ENCODE results near the gene KCNC3. TPM values are rescaled to one million over a fixed set of nuclear protein-coding genes. Genes with fewer than 3 reads are reported as not detected.
"Not testable (repeated sequence)": the region's sequence is repeated elsewhere in the genome, so short reads cannot be mapped to it uniquely, and the experiment has no call there.

The KCNC3 gene
- total RNA-seq, 1 donor from 2014 or later: 19.8 TPM

DNA sequence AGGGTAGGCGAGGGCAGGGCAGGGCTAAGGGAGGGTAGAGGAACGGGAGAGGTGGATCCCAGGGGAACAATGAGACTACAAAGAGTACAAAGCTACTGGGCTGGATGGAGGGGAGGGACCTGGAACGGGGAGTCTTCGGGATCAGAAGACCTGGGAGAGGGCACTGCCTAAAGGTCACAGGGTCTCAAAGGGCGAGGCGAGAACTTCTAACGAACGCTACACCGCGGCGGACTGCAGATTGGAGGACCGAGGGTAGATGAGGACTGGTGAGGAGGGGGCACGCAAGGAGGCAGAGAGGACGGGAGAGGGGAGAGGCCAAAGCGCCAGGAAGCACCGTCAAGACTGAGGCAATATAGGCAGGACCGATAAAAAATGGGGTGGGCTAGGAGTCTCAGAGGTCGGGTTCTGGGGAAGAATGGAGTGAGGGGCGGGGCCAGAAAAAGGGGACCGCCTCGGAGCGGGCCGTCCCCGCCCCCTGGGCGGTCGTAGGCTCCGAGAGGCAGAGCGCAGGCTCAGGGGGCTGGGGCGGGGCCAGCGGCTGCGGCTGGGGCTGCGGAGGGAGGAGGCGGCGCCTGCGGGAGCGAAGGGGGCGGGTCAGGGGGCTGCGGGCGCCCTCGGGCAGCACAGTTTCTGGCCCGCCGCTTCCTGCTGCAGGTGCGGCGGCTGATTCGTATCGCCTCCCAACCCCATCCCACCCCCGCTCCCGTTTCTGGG, 1.3 kb upstream of the KCNC3 start:
- Mint-ChIP-seq H3K36me3 (ENCODE audit: insufficient read depth) (peaks cover 6% of the 10 kb centered on the region), H3K27me3 (peaks cover 27% of the 10 kb centered on the region), H3K27ac (peak overlapping the region; percentile 95), H3K4me1 (ENCODE audit: low read depth) (peaks cover 45% of the 10 kb centered on the region), H3K4me3 (ENCODE audit: low read depth) (peak overlapping the region; percentile 79), H3K9me3 (ENCODE audit: low read depth) (peaks cover 9% of the 10 kb centered on the region)
- peak; percentile 87 for DNase-seq (ENCODE audit: low spot score, unreplicated experiment)
- TF ChIP-seq, protein P1, sequence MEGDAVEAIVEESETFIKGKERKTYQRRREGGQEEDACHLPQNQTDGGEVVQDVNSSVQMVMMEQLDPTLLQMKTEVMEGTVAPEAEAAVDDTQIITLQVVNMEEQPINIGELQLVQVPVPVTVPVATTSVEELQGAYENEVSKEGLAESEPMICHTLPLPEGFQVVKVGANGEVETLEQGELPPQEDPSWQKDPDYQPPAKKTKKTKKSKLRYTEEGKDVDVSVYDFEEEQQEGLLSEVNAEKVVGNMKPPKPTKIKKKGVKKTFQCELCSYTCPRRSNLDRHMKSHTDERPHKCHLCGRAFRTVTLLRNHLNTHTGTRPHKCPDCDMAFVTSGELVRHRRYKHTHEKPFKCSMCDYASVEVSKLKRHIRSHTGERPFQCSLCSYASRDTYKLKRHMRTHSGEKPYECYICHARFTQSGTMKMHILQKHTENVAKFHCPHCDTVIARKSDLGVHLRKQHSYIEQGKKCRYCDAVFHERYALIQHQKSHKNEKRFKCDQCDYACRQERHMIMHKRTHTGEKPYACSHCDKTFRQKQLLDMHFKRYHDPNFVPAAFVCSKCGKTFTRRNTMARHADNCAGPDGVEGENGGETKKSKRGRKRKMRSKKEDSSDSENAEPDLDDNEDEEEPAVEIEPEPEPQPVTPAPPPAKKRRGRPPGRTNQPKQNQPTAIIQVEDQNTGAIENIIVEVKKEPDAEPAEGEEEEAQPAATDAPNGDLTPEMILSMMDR (IDR thresholded peaks at IDR 0.05; ENCODE audit: unreplicated experiment): no peak

DNA sequence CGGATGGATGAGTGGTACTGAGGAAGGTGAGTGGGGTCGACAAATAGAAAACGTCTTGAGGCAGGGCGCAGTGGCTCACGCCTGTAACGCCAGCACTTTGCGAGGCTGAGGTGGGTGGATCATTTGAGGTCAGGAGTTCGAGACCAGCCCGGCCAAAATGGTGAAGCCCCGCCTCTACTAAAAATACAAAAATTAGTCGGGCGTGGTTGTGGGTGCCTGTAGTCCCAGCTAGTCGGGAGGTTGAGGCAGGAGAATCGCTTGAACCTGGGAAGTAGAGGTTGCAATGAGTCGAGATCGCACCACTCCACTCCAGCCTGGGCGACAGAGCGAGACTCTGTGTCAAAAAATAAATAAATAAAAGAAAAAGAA, 733 bp upstream of the KCNC3 start:
- Mint-ChIP-seq H3K4me3 (ENCODE audit: low read depth) (peak overlapping the region; percentile 76), H3K27ac (peak overlapping the region; percentile 95), H3K4me1 (ENCODE audit: low read depth) (peaks cover 46% of the 10 kb centered on the region), H3K27me3 (peaks cover 27% of the 10 kb centered on the region)
- H3K36me3 Mint-ChIP-seq (ENCODE audit: insufficient read depth); DNase-seq (ENCODE audit: low spot score, unreplicated experiment); H3K9me3 Mint-ChIP-seq (ENCODE audit: low read depth): not testable (repeated sequence)

DNA sequence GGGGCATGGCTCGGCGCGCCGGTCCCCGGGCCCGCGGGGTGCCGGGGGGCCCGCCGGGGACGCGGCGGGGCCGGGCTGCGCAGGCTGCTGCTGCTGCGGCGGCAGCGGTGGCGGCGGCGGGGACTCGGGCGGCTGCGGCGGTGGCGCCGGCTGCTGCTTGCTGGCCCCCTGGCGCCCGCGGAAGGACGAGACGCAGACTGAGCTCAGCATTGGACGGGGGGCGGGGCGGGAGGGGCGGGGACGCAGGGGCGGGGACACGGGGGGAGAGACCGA, 368 bp downstream of the KCNC3 start:
- H3K4me3 Mint-ChIP-seq (ENCODE audit: low read depth): no peak overlapping the region
- H3K27ac Mint-ChIP-seq: no peak overlapping the region
- H3K9me3 Mint-ChIP-seq (ENCODE audit: low read depth): peaks cover 4% of the 10 kb centered on the region
- peaks cover 27% of the 10 kb centered on the region for H3K27me3 Mint-ChIP-seq
- TF ChIP-seq, protein P1 (IDR thresholded peaks at IDR 0.05; ENCODE audit: unreplicated experiment): no peak
- no peak for DNase-seq (ENCODE audit: low spot score, unreplicated experiment)
- H3K4me1 Mint-ChIP-seq (ENCODE audit: low read depth): peaks cover 45% of the 10 kb centered on the region
- peaks cover 1% of the 10 kb centered on the region for H3K36me3 Mint-ChIP-seq (ENCODE audit: insufficient read depth)

DNA sequence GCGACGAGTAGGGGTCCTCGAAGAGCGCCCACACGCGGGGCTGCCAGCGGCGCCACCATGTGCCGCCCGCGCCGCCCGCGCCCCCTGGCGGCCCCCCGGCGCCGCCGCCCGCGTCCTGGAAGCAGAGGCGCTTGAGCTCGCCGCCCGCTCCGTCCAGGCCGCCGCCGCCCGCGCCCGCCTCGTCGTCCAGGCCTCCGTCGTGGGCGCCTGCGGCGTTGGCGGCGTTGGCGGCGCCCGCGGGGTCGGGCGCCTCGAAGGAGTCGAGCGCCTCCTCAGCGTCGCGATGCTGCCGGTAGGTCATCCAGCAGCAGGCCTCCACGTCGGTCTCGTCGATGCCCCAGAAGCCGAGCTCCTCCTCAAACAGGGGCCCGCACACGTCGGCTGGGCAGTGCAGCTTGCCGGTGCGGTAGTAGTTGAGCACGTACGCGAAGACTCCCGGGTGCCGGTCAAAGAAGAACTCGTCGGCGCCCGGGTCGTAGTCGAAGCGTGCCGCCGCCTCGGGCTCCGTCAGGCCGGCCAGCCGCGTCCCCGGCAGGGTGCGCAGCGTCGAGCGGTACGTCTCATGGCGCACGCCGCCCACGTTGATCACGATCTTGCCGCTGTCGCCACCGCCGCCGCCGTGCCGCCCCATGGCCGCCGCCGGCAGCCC, 829 bp downstream of the KCNC3 start:
- peaks cover 27% of the 10 kb centered on the region for H3K27me3 Mint-ChIP-seq
- H3K9me3 Mint-ChIP-seq (ENCODE audit: low read depth): peaks cover 4% of the 10 kb centered on the region
- H3K4me1 Mint-ChIP-seq (ENCODE audit: low read depth): peaks cover 45% of the 10 kb centered on the region
- H3K36me3 Mint-ChIP-seq (ENCODE audit: insufficient read depth): peaks cover 1% of the 10 kb centered on the region
- TF ChIP-seq, protein P1 (IDR thresholded peaks at IDR 0.05; ENCODE audit: unreplicated experiment): peak; percentile 28
- DNase-seq (ENCODE audit: low spot score, unreplicated experiment): no peak
- H3K4me3 Mint-ChIP-seq (ENCODE audit: low read depth): no peak overlapping the region
- no peak overlapping the region for H3K27ac Mint-ChIP-seq

DNA sequence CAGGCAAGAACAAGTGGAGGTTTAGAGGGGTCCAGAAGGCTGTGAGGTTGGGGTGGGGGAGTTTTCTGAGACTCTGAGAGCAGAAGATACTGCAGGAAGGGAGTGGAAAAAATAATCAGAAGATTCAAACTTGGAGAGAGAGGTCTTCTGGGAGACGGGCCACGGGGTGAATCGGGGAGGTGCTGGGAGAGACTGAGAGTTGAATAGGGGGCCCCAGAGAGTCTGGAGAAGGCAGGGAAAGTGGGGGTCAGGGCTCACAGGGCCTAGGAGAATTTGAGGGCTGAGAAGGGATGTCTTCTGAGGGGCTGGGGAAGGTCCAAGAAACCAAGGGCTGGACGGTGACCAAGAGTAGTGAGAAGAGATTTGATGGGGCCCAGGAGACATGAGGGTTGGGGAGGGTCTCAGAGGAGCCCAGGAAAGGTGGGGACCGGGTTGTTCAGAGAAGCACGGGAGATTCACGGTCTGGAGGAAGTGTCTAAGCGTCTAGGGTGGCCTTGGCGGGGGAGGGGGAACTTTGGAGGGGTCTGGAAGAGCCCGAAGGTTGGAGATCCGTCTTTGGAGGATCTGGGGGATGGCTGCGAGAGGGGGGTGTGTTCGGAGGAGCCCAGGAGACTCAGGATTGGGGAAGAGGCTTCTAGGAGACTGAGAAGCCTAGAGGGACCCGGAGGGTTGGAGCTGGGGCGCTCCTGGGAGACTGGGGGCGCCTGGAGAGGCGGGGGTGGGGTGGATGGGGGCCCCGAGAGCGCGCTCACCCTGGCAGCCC, 1.5 kb downstream of the KCNC3 start:
- Mint-ChIP-seq H3K36me3 (ENCODE audit: insufficient read depth) (peaks cover 1% of the 10 kb centered on the region), H3K27me3 (peaks cover 27% of the 10 kb centered on the region), H3K4me1 (ENCODE audit: low read depth) (peaks cover 43% of the 10 kb centered on the region), H3K4me3 (ENCODE audit: low read depth) (peak overlapping the region; percentile 49), H3K9me3 (ENCODE audit: low read depth) (peaks cover 4% of the 10 kb centered on the region), H3K27ac (no peak overlapping the region)
- TF ChIP-seq, protein P1 (IDR thresholded peaks at IDR 0.05; ENCODE audit: unreplicated experiment): no peak
- no peak for DNase-seq (ENCODE audit: low spot score, unreplicated experiment)

Measured in progenitor cell of endocrine pancreas (in vitro differentiated cells).